Upper lobe of left lung (tissue), 6 donors: ENCODE results near the gene CA4. TPM values are rescaled to one million over a fixed set of nuclear protein-coding genes. Genes with fewer than 3 reads are reported as not detected.

Experiments
- ATAC-seq, 2 donors: fragments of 200-7000 bp; cut with Tn5 transposase; one replicate each; pipeline ENCODE4 v1.9.1; 2022; ENCODE audit warnings: mild to moderate bottlenecking in 2 of 2, moderate library complexity in 2 of 2; ENCODE audit not compliant: low FRiP score in 2 of 2
- DNase-seq, 2 donors: peaks; one replicate each; pipeline ENCODE4 v3.0.0-alpha.2; 2019 to 2020
- H3K27ac ChIP-seq, 4 donors: fragments of 200-600 bp; sonication (generic); one replicate each; pipeline ENCODE4 v1.5.1; 2016 to 2019
- H3K27me3 ChIP-seq, 4 donors: fragments of 200-600 bp; sonication (generic); one replicate each; pipeline ENCODE4 v1.5.1; 2017 to 2019
- H3K36me3 ChIP-seq, 4 donors: fragments of 200-600 bp; sonication (generic); one replicate each; pipeline ENCODE4 v1.5.1; 2016 to 2019
- H3K4me1 ChIP-seq, 4 donors: fragments of 200-600 bp; sonication (generic); one replicate each; pipeline ENCODE4 v1.5.1; 2018 to 2019
- H3K4me3 ChIP-seq, 4 donors: fragments of 200-600 bp; sonication (generic); one replicate each; pipeline ENCODE4 v1.5.1; 2017 to 2019; ENCODE audit warnings: mild to moderate bottlenecking in 2 of 4, moderate library complexity in 1 of 4
- H3K9me3 ChIP-seq, 4 donors: fragments of 200-600 bp; sonication (generic); one replicate each; pipeline ENCODE4 v1.5.1; 2018 to 2019
- EP300 ChIP-seq, 4 donors: sonication (generic); formaldehyde crosslinking; IDR thresholded peaks; one replicate each; pipeline ENCODE4 v1.5.1; 2017; ENCODE audit warnings: antibody characterized with exemption in 4 of 4, control low read depth in 2 of 4
- POLR2A ChIP-seq, 4 donors: fragments of 450-650 bp; IDR thresholded peaks; one replicate each; pipeline ENCODE4 v1.5.1; 2016 to 2017; ENCODE audit warnings: antibody characterized with exemption in 4 of 4, mild to moderate bottlenecking in 2 of 4
- POLR2AphosphoS5 ChIP-seq, 2 donors: sonication (generic); formaldehyde crosslinking; IDR thresholded peaks; one replicate each; pipeline ENCODE4 v1.5.1; 2017; ENCODE audit warnings: antibody characterized with exemption in 2 of 2
- WGBS, 2 donors: methylation state at CpG; one replicate each; pipeline ENCODE4 v1.1.5; 2017 to 2018; 5-methylcytosine and 5-hydroxymethylcytosine counted together
- total RNA-seq, 6 donors: library from RNA; depleted of rRNA in 4 of 6; stranded (reverse); fragments of >200 nt in 4 of 6; gene quantifications; one replicate each; pipeline versions ENCODE4 v1.1.0 to v1.2.1, GENCODE V29; 2016 to 2021
- TF ChIP-seq, protein P1 (sequence below), 6 experiments: fragments of 450-650 bp in 4 of 6; fragments of 200-600 bp in 2 of 6; sonication (generic) in 2 of 6; IDR thresholded peaks; one replicate each; pipeline ENCODE4 v1.5.1; 2016 to 2019; ENCODE audit warnings: antibody characterized with exemption in 6 of 6
- donor health status: DM: no; HTN: no; CAD: no; lungs with moderate emphysema.
- donor health status: DM: no; HTN: yes; CAD: no; lungs with severe emphysema.

CA4 gene
- total RNA-seq, 6 donors from 2014 or later: 7.3 to 102 (median 45.5) TPM

DNA sequence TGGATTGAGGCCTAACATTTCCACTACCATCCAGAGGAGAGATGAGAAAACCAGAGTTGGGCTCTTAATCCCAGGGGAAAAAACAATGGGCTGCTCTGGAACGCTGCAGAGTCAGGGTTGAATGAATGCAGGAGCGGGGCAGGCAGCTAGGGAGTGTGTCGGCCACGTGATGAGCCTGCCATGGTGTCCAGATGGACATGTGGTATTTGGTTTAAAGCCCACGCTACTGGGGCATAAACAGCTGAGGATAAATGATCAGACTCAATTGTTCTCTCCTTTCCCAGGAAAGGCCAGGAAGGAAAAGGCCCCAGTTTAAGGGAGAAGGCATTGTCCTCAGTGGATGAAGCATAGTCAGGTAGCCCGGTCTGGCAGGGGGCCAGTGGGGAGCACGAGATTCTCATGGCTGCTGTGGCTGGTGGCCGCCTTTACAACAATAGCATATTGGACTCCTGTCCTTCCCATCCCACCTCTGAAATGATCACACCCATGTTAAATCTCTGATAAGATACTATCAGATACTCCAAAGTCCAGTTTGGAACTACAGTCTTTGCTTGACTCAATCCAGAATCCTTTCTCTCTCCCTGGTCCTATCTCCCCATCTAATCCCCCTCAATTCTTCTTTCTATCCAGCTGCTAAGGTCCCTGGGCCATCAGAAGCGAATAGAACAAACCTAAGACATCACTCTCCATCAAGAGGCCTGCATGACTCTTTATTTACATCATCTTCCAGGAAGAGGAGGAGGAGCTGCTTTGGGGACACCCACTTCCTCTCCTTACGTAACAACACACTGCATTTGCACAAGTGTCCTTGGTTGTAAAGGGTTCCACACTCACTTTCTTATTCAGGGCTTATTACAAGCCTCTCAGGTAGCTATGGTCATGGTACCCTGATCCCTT lies 20.4 kb downstream of the CA4 start:
- 61 to 63% methylated on average over 9 to 10 of the region's 10 CpGs for WGBS, 2 donors
- TF ChIP-seq, protein P1, sequence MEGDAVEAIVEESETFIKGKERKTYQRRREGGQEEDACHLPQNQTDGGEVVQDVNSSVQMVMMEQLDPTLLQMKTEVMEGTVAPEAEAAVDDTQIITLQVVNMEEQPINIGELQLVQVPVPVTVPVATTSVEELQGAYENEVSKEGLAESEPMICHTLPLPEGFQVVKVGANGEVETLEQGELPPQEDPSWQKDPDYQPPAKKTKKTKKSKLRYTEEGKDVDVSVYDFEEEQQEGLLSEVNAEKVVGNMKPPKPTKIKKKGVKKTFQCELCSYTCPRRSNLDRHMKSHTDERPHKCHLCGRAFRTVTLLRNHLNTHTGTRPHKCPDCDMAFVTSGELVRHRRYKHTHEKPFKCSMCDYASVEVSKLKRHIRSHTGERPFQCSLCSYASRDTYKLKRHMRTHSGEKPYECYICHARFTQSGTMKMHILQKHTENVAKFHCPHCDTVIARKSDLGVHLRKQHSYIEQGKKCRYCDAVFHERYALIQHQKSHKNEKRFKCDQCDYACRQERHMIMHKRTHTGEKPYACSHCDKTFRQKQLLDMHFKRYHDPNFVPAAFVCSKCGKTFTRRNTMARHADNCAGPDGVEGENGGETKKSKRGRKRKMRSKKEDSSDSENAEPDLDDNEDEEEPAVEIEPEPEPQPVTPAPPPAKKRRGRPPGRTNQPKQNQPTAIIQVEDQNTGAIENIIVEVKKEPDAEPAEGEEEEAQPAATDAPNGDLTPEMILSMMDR (IDR thresholded peaks at IDR 0.05): no peak
- TF ChIP-seq POLR2AphosphoS5 (IDR thresholded peaks at IDR 0.05) (peak; percentile 59 to 81), EP300 (IDR thresholded peaks at IDR 0.05) (peak in 3 of 4 donors; percentile 48 to 79 (median 68)), POLR2A (IDR thresholded peaks at IDR 0.05) (no peak)
- Histone ChIP-seq H3K4me3 (no peak overlapping the region), H3K27me3 (no peaks in the 10 kb centered on the region), H3K27ac (peak overlapping the region; percentile 64 to 85 (median 72)), H3K9me3 (no peaks in the 10 kb centered on the region), H3K4me1 (peaks cover 41 to 53% (median 49%) of the 10 kb centered on the region in 4 donors), H3K36me3 (no peaks in the 10 kb centered on the region)
- no peak for DNase-seq
- ATAC-seq: peak; percentile 50 to 63

DNA sequence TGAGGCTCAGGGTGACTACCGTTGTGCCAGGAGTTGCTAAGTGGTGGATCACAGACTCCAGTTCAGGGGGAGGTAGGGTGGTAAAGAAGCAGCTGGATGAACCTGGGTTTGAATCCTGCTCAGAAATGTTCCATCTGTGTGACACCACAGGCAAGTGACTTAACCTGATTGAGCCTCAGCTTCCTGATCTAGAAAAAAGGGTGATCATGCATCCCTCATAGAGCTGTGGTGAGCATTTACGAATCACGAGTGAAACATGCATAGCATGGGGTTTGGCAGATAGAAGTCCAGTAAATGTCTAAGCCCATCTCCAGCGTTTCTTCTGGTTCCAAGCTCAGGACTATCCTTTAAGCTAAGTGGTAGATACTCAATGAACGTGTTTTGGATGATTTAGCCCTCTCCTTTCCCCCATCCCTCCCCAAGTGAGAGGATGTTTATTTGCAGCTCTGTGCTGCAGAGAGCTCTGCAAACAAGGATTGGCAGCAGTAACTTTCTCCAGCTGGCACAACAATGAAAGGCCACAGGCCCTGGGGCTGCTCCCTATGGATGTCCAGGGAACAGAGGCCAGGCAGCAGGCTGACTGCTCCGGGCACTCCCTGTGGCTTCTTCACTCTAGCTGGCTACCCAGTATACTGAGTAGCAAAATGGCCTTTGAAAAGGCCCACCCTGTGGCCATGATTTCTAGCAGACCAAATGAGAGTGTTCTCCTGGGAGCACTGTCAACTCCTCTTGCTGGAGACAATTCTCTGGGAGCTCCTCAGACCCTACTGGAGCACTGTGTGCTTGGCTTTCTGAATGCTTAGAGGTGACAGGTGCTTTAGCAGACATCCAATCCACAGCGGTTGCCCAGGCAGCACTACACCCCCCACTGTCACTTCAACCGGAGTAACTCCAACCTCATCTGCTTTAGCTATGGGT lies 21.3 kb downstream of the CA4 start:
- ATAC-seq (peak in 1 of 2 donors; percentile 52), DNase-seq (no peak)
- H3K4me1 ChIP-seq: peaks cover 41 to 47% (median 46%) of the 10 kb centered on the region in 4 donors
- H3K9me3 ChIP-seq: no peaks in the 10 kb centered on the region
- no peaks in the 10 kb centered on the region for H3K36me3 ChIP-seq
- H3K4me3 ChIP-seq: no peak overlapping the region
- 54 to 56% methylated on average over 7 to 8 of the region's 8 CpGs for WGBS, 2 donors
- TF ChIP-seq EP300 (IDR thresholded peaks at IDR 0.05) (no peak), POLR2AphosphoS5 (IDR thresholded peaks at IDR 0.05) (no peak), POLR2A (IDR thresholded peaks at IDR 0.05) (no peak)
- TF ChIP-seq, protein P1 (IDR thresholded peaks at IDR 0.05): no peak
- H3K27me3 ChIP-seq: no peaks in the 10 kb centered on the region
- peak overlapping the region; percentile 64 to 85 (median 72) for H3K27ac ChIP-seq

DNA sequence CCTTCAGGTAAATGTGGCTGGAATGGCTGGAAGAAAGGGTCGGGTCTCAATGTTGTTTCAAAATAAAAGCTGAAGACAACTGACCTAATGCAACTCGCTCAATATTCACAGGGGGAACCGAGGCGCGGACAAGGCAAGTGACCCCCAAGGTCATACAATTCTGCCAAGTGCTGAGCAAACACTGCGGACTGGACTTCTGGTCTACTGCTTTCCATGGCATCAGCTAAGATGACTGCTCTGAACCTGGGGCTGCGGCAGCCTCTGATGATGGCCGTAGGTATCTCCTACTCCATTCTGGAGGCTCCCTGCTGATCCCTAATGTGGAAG lies 21.9 kb downstream of the CA4 start:
- no peak for TF ChIP-seq POLR2A (IDR thresholded peaks at IDR 0.05)
- TF ChIP-seq, protein P1 (IDR thresholded peaks at IDR 0.05): no peak
- TF ChIP-seq EP300 (IDR thresholded peaks at IDR 0.05): no peak
- TF ChIP-seq POLR2AphosphoS5 (IDR thresholded peaks at IDR 0.05): no peak
- H3K4me1 ChIP-seq: peaks cover 39 to 46% (median 45%) of the 10 kb centered on the region in 4 donors
- ATAC-seq (no peak), DNase-seq (no peak)
- peak overlapping the region; percentile 64 to 85 (median 72) for H3K27ac ChIP-seq
- 85 to 88% methylated on average over 5 to 8 of the region's 8 CpGs for WGBS, 2 donors
- H3K9me3 ChIP-seq: no peaks in the 10 kb centered on the region
- peaks cover 0 to 2% (median 0%) of the 10 kb centered on the region in 4 donors for H3K36me3 ChIP-seq
- no peak overlapping the region for H3K4me3 ChIP-seq
- H3K27me3 ChIP-seq: no peaks in the 10 kb centered on the region

- Histone ChIP-seq H3K27me3 (no peaks in the 10 kb centered on the region), H3K9me3 (no peaks in the 10 kb centered on the region), H3K27ac (peak overlapping the region in 1 of 4 donors; percentile 74), H3K36me3 (peaks cover 0 to 9% (median 0%) of the 10 kb centered on the region in 4 donors), H3K4me3 (no peak overlapping the region), H3K4me1 (peaks cover 30 to 37% (median 33%) of the 10 kb centered on the region in 4 donors)
- ATAC-seq (peak in 1 of 2 donors; percentile 38), DNase-seq (no peak)
- 71 to 76% methylated on average over 2 of the region's 2 CpGs for WGBS, 2 donors
- TF ChIP-seq, protein P1 (IDR thresholded peaks at IDR 0.05): no peak
- no peak for TF ChIP-seq EP300 (IDR thresholded peaks at IDR 0.05)
- TF ChIP-seq POLR2AphosphoS5 (IDR thresholded peaks at IDR 0.05): no peak
- TF ChIP-seq POLR2A (IDR thresholded peaks at IDR 0.05): no peak
Measured at GRCh38 chr17:60173304-60173819, 23.6 kb downstream of the CA4 start.
